GM19324 (cell line): Measurements from ENCODE around the gene OXSR1.
A peak's percentile ranks its signal among the peaks of the same experiment; 100 is the strongest.
"Not testable (repeated sequence)": the region's sequence is repeated elsewhere in the genome, so short reads cannot be mapped to it uniquely, and the experiment has no call there.

Experiments used
- ATAC-seq: cut with Tn5 transposase; IDR thresholded peaks from one replicate; pipeline ENCODE4 v1.9.1; 2021; ENCODE audit warnings: mild to moderate bottlenecking, moderate library complexity; ENCODE audit not compliant: unreplicated experiment, low FRiP score

The OXSR1 gene

GRCh38 chr3:38127611-38128302, 37.6 kb upstream of the OXSR1 start:
- ATAC-seq: no peak

DNA sequence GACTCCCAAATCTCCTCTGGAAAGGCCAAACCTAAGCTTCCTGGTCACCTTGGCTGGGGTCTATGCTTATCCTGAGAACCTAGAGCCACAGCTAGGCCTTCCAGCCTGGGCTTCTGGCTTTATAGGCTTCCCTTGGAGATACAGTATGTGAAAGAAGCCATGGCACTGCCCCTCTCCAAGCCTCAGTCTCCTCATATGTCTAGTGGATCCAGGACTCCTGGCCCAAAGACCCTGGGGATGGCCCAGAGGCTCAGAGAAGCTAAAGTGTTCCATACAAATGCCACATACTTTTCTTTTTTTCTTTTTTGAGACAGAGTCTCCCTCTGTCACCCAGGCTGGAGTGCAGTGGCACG, 37.1 kb upstream of the OXSR1 start:
- ATAC-seq: no peak

GRCh38 chr3:38129058-38129457, 36.3 kb upstream of the OXSR1 start:
- no peak for ATAC-seq

- ATAC-seq: no peak
These were observed 34.7 kb upstream of the OXSR1 start for GRCh38 chr3:38130631-38131065.

DNA sequence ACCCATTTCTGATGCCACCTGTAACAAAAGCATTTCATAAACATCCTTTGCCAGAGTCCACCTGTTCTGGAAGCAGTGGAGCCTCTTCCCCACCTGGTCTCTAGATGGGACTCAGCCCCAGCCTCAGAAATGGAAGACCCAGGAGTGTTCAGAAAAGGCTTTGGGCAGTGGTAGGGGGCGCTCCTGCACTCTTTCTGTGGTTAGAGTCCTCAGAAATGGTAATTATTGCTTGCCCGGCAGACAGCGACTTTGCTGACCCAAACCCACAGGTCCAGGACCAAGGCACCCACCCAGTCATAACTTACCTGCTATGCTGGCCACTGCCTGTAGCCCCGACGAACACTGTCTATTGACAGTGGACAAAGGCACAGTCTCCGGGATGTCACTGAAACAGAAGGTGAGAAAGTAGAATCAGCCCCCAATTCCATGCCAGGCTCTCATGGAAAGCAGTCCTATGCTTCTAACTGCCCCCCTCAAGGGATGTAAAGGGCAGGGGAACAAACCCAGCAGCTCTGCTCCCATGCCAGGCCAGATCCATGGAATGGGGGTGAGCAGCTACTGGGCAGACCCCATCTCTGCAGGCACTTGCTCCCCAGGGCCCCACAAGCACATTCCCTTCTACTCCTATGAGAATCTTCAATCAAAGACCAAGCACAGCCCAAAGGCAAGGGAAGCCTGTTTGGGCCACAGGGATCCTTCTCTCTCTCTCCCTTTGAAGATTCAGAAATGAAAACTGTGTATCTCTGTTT, 33.5 kb upstream of the OXSR1 start:
- ATAC-seq: no peak

DNA sequence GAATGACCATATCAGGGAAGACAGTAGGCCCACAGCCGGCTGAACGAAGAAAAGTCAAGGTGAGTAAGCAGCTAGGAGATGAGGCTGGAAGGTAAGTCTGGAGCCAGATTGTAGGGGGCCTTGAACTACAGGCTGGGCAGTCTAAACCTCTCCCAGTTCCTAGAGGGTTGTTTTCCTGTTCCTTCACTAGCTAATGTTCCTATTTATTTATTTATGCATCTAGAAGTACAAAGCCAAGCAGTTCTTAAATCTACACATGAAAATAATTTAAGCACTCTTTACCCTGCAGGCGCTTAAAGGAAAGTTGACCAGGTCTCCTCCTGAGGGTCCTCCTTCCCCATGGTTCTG, 32.2 kb upstream of the OXSR1 start:
- no peak for ATAC-seq

DNA sequence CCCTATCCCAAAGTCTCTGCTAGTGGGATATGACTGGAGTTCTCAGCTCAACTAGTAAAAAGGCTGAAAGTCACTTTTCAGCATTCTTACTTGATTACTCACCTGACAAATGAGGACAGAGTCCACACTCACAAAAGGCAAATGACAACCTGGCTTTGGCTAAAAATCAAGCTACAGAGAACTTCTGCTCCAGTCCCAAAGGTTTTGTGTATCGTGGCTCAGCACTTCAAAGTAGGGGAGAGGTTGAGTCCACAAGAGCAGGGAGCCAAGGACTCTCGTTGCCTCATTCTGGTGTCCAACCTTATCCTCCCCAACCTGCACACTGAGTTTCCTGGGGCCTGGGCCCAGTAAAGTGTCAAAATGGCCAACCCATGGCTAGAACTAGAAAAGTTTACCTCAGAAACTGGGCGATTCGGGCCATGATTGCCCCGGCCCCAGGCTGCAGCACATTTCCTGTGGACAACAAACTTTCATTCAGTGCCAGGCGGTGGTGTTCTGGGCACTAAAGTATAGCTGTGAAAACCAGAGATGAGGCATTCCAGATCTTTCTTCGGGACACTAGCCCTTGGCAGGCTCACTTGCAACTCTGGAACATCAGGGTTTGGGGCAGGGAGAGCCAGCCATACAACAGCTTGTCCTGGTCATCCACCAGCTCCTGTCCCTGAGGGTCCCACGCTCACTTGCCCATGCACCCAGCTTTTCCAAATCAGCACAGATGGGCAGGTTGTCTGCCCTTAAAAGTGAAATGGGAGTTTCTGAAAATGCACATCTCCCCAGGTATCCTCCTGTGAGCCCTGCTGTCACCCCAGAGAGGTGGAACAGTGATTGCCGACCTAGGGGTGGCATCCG, 31.6 kb upstream of the OXSR1 start:
- no peak for ATAC-seq

DNA sequence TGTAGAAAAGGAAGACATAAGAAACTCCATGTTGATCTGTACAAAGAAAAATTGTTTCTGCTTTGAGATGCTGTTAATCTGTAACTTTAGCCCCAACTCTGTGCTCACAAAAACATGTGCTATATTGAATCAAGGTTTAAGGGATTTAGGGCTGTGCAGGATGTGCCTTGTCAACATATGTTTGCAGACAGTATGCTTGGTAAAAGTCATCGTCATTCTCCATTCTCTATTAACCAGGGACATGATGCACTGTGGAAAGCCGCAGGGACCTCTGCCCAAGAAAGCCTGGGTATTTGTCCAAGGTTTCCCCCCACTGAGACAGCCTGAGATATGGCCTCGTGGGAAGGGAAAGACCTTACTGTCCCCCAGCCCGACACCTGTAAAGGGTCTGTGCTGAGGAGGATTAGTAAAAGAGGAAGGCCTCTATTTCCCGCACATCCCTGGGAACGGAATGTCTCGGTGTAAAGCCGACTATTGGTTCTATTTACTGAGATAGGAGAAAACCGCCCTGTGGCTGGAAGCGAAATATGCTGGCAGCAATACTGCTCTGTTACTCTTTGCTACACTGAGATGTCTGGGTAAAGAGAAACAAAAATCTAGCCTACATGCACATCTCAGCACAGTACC, 30.7 kb upstream of the OXSR1 start:
- not testable (repeated sequence) for ATAC-seq

GRCh38 chr3:38135621-38136277, 29.6 kb upstream of the OXSR1 start:
- not testable (repeated sequence) for ATAC-seq

- ATAC-seq: no peak
These were observed 29.0 kb upstream of the OXSR1 start for GRCh38 chr3:38136393-38136776.

GRCh38 chr3:38136777-38137614, 28.3 kb upstream of the OXSR1 start, which contains the start of gene ACAA1:
Gene ACAA1 (minus strand): TSS chr3:38137127. CDS start chr3:38137035, 92 bp downstream.
- peak; percentile 94 for ATAC-seq

- no peak for ATAC-seq
These were observed 27.6 kb upstream of the OXSR1 start for GRCh38 chr3:38137615-38138348.

DNA sequence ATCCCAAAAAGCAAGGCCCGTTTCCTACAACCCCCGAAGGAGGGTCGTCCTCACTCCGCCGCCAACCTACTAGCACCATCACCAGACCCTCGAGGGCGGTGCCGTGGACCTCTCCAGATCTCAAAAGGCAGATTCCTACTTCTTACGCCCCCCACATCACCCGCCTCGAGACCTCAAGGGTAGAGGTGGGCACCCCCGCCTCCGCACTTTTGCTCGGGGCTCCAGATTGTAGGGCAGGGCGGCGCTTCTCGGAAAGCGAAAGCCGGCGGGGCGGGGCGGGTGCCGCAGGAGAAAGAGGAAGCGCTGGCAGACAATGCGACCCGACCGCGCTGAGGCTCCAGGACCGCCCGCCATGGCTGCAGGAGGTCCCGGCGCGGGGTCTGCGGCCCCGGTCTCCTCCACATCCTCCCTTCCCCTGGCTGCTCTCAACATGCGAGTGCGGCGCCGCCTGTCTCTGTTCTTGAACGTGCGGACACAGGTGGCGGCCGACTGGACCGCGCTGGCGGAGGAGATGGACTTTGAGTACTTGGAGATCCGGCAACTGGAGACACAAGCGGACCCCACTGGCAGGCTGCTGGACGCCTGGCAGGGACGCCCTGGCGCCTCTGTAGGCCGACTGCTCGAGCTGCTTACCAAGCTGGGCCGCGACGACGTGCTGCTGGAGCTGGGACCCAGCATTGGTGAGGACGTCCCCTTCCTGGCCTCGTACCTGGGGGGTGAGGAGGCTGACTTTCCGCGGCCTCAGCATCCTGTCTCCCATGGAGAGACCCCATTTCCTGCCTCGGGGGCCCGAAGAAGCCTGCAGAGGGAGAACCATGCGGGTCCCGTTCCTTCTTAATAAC, 26.8 kb upstream of the OXSR1 start, which contains the start of gene MYD88:
Gene MYD88, plus strand, starts transcription at position 313 of the 842 bp plus-strand sequence. Its CDS starts 40 bp downstream, at position 353.
- ATAC-seq: peak; percentile 38

DNA sequence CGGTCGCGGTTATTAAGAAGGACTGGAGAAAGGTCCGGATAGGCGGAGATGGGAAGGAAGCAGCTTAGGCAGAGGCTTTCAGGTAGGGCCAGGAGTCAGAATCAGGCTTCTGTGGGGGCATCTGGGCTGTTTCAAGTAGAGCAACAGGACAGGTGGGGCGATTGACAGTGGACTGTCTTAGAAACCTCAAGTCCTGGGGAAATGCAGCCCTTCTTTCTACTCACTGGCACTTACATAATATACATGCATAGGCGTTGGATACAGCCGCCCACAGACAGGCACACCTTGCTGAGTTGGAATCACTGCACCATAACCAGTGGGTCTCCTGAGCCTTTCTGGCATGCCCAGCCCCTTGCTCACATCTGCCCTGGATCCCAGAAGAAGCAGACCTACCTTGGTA, 26.1 kb upstream of the OXSR1 start:
- no peak for ATAC-seq

DNA sequence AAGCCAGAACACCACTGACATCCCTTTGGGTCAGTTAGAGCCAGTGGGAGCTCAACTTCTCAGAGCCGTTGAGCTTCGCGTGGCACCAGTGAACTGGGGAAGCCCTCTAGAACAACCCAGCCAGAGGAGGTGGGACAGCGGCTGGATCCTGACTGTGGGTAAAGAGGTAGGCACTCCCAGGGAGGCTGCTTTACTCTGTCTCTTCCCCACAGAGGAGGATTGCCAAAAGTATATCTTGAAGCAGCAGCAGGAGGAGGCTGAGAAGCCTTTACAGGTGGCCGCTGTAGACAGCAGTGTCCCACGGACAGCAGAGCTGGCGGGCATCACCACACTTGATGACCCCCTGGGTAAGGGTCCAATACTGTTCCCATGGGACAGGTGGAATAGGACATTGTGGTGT, 25.7 kb upstream of the OXSR1 start:
- ATAC-seq: no peak

DNA sequence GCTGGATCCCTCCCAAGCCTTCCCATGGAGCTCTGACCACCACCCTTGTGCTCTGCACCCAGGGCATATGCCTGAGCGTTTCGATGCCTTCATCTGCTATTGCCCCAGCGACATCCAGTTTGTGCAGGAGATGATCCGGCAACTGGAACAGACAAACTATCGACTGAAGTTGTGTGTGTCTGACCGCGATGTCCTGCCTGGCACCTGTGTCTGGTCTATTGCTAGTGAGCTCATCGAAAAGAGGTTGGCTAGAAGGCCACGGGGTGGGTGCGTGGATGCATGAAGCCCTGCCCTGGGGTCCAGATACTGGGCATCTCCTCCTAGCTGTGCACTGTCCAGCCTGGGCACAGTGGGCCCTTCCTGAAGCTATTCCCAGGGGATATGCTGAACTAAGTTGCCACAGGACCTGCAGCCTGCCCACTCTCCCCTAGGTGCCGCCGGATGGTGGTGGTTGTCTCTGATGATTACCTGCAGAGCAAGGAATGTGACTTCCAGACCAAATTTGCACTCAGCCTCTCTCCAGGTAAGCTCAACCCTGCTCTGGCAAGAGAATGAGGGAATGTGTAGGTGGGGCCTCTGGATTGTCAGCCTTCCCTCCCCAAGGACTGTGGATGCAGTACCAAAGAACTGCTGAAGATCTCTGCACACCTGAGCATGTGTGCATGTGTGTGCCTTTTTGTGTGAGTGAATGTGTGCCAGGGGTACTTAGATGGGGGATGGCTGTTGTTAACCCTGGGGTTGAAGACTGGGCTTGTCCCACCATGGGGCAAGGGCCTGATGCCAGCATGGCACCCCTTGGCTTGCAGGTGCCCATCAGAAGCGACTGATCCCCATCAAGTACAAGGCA, 24.8 kb upstream of the OXSR1 start:
- no peak for ATAC-seq
